GM21367 (cell line): ENCODE data around the gene ATOH8.
A peak's percentile ranks its signal among the peaks of the same experiment; 100 is the strongest.

Experiments used
- ATAC-seq: cut with Tn5 transposase; IDR thresholded peaks from one replicate; pipeline ENCODE4 v1.9.1; 2021; ENCODE audit not compliant: unreplicated experiment

Gene ATOH8

GRCh38 chr2:85735691-85736090 is 18.1 kb upstream of the ATOH8 start:
- no peak for ATAC-seq

GRCh38 chr2:85736456-85737355 is 17.1 kb upstream of the ATOH8 start:
- ATAC-seq = no peak

GRCh38 chr2:85737481-85737880 is 16.3 kb upstream of the ATOH8 start:
- ATAC-seq = no peak

GRCh38 chr2:85737961-85738360 is 15.8 kb upstream of the ATOH8 start:
- ATAC-seq = no peak

- ATAC-seq = no peak
These were observed 13.6 kb upstream of the ATOH8 start for GRCh38 chr2:85740193-85740592.

GRCh38 chr2:85741211-85741832 is 12.5 kb upstream of the ATOH8 start:
- ATAC-seq = no peak

GRCh38 chr2:85741833-85742455 is 11.8 kb upstream of the ATOH8 start:
- no peak for ATAC-seq

- ATAC-seq = no peak
These were observed 10.3 kb upstream of the ATOH8 start for GRCh38 chr2:85743304-85743978.

- ATAC-seq = no peak
These were observed 9.7 kb upstream of the ATOH8 start for GRCh38 chr2:85744055-85744454.

GRCh38 chr2:85744741-85745601 is 8.8 kb upstream of the ATOH8 start:
- ATAC-seq = no peak

GRCh38 chr2:85745619-85746018 is 8.2 kb upstream of the ATOH8 start:
- ATAC-seq = no peak

- no peak for ATAC-seq
These were observed 7.3 kb upstream of the ATOH8 start for GRCh38 chr2:85746321-85747004.

GRCh38 chr2:85747441-85747840 is 6.3 kb upstream of the ATOH8 start:
- ATAC-seq = no peak

- ATAC-seq = peak; percentile 76
These were observed 5.6 kb upstream of the ATOH8 start for GRCh38 chr2:85748039-85748734.

- no peak for ATAC-seq
These were observed 4.6 kb upstream of the ATOH8 start for GRCh38 chr2:85748985-85749875.

- no peak for ATAC-seq
These were observed 2.9 kb upstream of the ATOH8 start for GRCh38 chr2:85750587-85751575.

GRCh38 chr2:85751627-85752026 is 2.2 kb upstream of the ATOH8 start:
- ATAC-seq = no peak
